Measurements from ENCODE around the gene ZNF273.

Gene ZNF273

GRCh38 chr7:64867863-64868440 lies 35.1 kb upstream of the ZNF273 start:
- no peak for DNase-seq (ENCODE audit: extremely low read depth, insufficient read length)
- H3K27me3 ChIP-seq (replicated peaks; ENCODE audit: control insufficient read depth, insufficient read depth, low read length) = no peaks in the 10 kb centered on the region
- TF ChIP-seq CTCF (IDR thresholded peaks at IDR 0.05; ENCODE audit: insufficient read depth, low read length, poor library complexity, severe bottlenecking) = no peak
- H3K36me3 ChIP-seq (ENCODE audit: control insufficient read depth, insufficient read depth, low read length) = no peaks in the 10 kb centered on the region
- H3K4me3 ChIP-seq (replicated peaks; ENCODE audit: low read depth, low read length) = no peak overlapping the region

- H3K36me3 ChIP-seq (ENCODE audit: control insufficient read depth, insufficient read depth, low read length) = no peaks in the 10 kb centered on the region
- DNase-seq (ENCODE audit: extremely low read depth, insufficient read length) = no peak
- no peaks in the 10 kb centered on the region for H3K27me3 ChIP-seq (replicated peaks; ENCODE audit: control insufficient read depth, insufficient read depth, low read length)
- TF ChIP-seq CTCF (IDR thresholded peaks at IDR 0.05; ENCODE audit: insufficient read depth, low read length, poor library complexity, severe bottlenecking) = no peak
- no peak overlapping the region for H3K4me3 ChIP-seq (replicated peaks; ENCODE audit: low read depth, low read length)
Measured at GRCh38 chr7:64868499-64868898, 34.6 kb upstream of the ZNF273 start.

- no peak for TF ChIP-seq CTCF (IDR thresholded peaks at IDR 0.05; ENCODE audit: insufficient read depth, low read length, poor library complexity, severe bottlenecking)
- H3K4me3 ChIP-seq (replicated peaks; ENCODE audit: low read depth, low read length) = no peak overlapping the region
- no peaks in the 10 kb centered on the region for H3K27me3 ChIP-seq (replicated peaks; ENCODE audit: control insufficient read depth, insufficient read depth, low read length)
- no peaks in the 10 kb centered on the region for H3K36me3 ChIP-seq (ENCODE audit: control insufficient read depth, insufficient read depth, low read length)
- DNase-seq (ENCODE audit: extremely low read depth, insufficient read length) = no peak
Measured at GRCh38 chr7:64869121-64869725, 33.9 kb upstream of the ZNF273 start.

- Histone ChIP-seq H3K36me3 (ENCODE audit: control insufficient read depth, insufficient read depth, low read length) (no peaks in the 10 kb centered on the region), H3K27me3 (replicated peaks; ENCODE audit: control insufficient read depth, insufficient read depth, low read length) (no peaks in the 10 kb centered on the region), H3K4me3 (replicated peaks; ENCODE audit: low read depth, low read length) (no peak overlapping the region)
- DNase-seq (ENCODE audit: extremely low read depth, insufficient read length) = no peak
- TF ChIP-seq CTCF (IDR thresholded peaks at IDR 0.05; ENCODE audit: insufficient read depth, low read length, poor library complexity, severe bottlenecking) = no peak
Measured at GRCh38 chr7:64869912-64870562, 33.0 kb upstream of the ZNF273 start.

GRCh38 chr7:64870656-64871055 lies 32.4 kb upstream of the ZNF273 start:
- H3K27me3 ChIP-seq (replicated peaks; ENCODE audit: control insufficient read depth, insufficient read depth, low read length) = no peaks in the 10 kb centered on the region
- no peak for TF ChIP-seq CTCF (IDR thresholded peaks at IDR 0.05; ENCODE audit: insufficient read depth, low read length, poor library complexity, severe bottlenecking)
- H3K4me3 ChIP-seq (replicated peaks; ENCODE audit: low read depth, low read length) = no peak overlapping the region
- no peaks in the 10 kb centered on the region for H3K36me3 ChIP-seq (ENCODE audit: control insufficient read depth, insufficient read depth, low read length)
- DNase-seq (ENCODE audit: extremely low read depth, insufficient read length) = no peak

Data from GM06990 (cell line).